Endothelial cell of umbilical vein (primary cell): ENCODE results near the gene PPP1R26.
"Not testable (repeated sequence)": the region's sequence is repeated elsewhere in the genome, so short reads cannot be mapped to it uniquely, and the experiment has no call there.

Source experiments
- POLR2AphosphoS5 ChIP-seq: IDR thresholded peaks from 2 replicates; pipeline ENCODE4 v1.6.1; 2012; ENCODE audit warnings: low read depth, mild to moderate bottlenecking, control low read depth, low read length, moderate library complexity; ENCODE audit not compliant: insufficient read depth
- TF ChIP-seq, protein P1 (sequence below): IDR thresholded peaks from 2 replicates; pipeline ENCODE4 v1.6.1; 2011; ENCODE audit not compliant: insufficient read depth, insufficient read length

DNA sequence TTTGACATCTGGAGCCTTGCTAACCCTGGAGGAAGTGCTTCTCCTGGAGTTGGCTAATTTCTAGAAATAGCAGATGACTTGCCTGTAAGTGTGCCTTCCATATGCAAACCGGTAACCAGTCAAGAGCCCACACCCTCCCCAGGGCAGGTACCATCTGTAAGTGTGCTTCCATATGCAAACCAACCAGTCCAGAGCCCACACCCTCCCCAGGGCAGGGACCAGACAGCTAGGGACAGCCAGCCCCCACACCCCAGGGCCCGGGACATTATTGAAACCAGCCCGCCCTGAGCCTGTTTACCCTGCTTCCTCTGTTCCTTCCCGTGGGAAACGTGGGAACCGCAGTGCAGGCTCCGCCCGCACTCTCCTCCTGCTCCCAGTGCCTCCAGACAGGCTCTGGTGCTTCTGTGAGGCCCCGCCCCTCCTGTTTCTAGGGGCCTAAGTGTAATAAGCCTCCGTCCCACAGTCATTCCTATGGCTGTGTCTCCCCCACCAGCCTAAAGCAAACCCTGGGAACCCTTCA, 54.7 kb downstream of the PPP1R26 start:
- TF ChIP-seq, protein P1, sequence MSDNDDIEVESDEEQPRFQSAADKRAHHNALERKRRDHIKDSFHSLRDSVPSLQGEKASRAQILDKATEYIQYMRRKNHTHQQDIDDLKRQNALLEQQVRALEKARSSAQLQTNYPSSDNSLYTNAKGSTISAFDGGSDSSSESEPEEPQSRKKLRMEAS = not testable (repeated sequence)
- not testable (repeated sequence) for TF ChIP-seq POLR2AphosphoS5
